Femur (tissue), 1 donor: ENCODE results near the gene SEMA5A.

Source experiments
- DNase-seq: peaks from one replicate; pipeline ENCODE4 v3.0.0-alpha.2; 2017

Gene SEMA5A

GRCh38 chr5:9507974-9508373, 37.9 kb downstream of the SEMA5A start:
- no peak for DNase-seq

DNA sequence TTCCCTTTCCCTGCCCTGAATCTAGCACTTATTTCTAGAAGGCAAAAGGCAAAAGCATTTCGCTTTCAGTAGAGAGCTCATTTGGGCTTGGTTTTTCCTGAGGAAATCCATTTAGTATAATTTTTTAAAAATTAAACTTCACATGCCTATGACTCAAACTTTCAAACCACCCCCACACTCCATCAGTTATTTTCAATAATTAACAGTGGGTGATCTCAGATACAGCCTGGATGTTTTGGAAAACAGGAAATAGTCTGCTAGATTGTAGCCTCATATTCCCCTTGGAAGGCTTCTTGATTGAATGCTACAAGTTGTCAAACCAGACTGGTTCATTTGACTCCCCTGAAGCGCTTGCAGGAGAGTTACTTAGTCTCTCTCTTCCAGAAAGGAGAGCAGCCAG, 40.6 kb downstream of the SEMA5A start:
- no peak for DNase-seq

GRCh38 chr5:9502864-9503263, 43.0 kb downstream of the SEMA5A start:
- no peak for DNase-seq

DNA sequence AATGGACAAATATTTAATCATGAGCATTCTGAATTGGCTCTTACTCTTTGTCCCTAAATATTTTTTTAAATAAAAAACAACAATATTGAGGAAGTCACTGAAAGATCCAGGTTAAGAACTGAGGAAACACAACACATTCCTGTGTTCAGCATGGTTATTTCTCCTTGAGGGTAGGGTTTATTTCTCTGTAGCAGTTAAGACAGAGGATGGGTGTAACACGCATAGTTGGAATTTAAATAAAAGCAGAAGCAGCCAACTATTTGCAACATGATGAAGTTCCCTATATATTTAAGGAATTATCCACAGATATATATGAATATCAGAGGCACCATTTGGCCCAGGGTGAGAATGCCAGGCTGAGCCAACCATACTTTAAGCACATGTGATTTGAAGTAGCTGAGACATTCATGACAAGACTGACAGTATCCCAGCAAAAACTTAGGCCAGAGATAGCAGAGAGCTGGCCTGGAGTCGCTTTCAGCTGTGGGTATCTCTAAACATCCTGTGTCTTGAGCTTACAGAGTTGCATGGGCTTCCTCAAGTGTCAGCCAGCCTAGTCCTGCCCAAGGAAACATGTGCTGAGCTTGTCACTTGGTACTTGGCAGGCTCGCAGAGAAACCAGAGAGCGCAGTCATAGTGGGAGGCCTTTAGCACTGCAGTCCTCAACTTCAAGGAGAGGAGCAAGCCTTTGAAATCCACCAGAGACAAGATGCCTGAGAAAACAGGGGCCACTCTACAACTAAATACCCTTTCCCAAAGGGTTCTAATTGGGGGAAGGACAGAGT, 43.6 kb downstream of the SEMA5A start:
- peak; percentile 41 for DNase-seq

- peak; percentile 32 for DNase-seq
Measured at GRCh38 chr5:9500625-9501024, 45.2 kb downstream of the SEMA5A start.

DNA sequence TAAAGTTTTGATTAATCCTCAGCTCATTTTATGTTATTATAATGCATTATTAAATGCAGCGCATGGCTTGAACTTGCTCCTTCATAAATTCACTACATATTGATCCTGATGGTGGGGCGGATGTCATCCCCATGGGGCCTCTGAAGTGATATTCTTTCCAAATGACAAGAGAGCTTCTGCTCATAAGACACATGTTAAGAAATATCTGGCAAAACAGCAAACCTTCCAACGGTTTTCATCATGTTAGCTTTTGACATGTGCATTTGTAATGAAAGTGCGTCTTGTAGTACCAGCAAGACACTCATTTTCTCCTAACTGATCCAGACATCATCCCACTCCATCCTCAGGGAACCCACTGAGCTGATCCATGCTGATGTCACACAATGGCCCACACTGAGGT, 45.7 kb downstream of the SEMA5A start:
- no peak for DNase-seq

- DNase-seq = no peak
Measured at GRCh38 chr5:9499498-9499876, 46.4 kb downstream of the SEMA5A start.

DNA sequence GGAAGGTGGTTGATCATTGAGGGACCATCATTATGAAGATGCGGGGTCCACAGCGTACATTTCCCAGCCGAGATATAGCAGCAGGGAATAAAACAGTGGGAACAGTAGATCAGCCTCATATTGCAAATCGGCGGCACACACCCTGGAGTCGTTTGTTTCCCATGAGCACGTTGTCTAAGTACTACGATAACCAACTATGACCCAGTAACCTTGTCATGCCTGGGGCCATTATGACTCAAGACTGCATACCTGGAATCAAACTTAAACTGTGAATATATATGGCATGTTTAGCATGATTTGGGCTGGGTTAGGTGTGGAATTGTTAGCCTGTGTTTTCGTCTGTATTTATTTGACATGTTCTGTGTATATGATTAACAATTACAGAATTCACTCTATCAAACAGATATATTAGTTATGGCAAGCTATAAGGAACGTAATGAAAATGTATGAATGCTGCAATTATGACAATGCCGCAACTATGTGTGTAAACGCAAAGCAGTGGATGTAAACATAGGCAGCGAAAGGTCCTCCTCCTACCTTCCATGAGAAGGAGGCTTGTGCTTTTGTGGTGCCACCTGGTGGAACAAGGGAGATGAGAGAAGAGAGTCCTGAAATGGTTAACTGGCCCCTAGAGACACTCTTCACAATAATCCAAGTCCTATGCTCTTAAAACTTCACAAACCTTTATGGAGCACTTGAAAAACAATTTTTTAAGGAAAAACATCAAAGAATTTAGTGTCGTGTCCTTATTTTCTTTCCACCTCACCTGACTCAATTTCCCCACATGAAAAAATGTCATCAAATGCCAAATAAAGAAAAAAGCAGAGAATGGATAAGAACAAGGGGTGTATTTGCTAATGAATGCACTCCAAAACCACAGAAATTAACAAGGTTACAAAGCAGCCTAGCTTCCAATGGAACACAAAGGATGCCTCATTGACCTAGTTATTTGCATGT, 47.1 kb downstream of the SEMA5A start:
- no peak for DNase-seq

- DNase-seq = no peak
Measured at GRCh38 chr5:9497347-9497746, 48.5 kb downstream of the SEMA5A start.

DNA sequence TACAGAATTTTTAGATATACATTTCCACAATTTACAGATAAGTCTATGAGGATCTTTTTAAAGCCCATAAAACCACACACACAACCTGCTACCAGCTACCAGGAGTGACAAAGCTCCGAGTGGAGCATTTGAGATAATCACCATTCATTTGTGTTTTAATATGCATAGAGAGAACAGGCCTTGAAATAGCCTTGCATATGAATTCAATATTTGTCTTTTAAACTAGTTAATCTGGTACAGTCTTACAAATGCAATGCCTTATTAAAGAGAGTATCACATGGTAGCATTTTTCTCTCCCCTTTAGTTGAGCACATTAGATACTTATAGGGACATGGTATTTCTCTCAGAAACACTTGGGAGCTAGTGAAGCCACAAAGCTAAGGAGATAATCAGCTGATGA, 49.1 kb downstream of the SEMA5A start:
- no peak for DNase-seq

DNA sequence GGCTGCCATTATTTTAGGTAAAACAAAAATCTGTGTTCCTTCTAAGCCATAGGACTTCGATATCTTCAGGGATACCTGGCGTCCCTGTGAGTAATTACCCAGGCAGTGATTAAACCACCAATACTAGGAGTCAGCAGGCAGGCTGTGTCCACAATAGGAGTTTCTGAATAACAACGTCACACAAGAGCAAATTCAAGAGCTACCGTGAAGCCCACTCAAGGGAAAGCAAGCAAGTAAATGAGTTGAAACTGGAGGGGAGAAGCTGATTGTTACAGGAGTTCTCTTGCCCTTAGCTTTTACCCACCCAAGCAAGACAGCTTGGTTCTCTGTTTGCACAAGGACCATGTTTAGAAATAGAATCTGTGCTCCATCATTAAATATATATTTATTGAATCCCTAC, 50.8 kb downstream of the SEMA5A start:
- no peak for DNase-seq

GRCh38 chr5:9494301-9494700, 51.6 kb downstream of the SEMA5A start:
- DNase-seq = no peak

DNA sequence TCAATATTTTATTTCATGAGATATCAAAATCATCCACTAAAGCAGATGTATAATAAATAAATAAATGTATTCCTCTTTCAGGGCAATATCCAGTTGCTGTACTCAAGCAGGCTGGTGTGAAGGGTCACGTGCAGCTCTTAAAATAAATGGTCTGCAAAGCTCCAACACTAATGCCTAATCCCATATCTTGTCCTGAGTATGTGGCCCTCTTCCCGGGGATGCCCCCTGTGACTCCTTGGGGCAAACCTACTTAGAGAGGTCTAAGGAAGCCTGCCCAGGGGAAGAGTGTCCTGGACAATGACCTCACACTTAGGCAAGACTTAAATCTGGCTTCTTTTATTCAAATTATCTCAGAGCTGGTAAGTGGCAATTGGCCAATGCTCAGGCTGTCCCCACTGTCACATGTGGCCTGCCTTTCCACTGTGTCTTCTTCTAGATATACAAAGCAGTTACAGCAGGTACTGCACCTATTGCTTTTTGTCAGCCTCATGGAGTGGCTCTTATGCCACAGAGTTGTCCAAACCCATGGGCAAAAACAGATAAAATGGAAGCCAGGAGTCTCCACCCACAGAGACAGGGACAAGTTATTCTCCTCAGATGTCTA, 55.3 kb downstream of the SEMA5A start:
- DNase-seq = no peak

GRCh38 chr5:9483779-9484178, 62.1 kb downstream of the SEMA5A start:
- DNase-seq = no peak

GRCh38 chr5:9483243-9483642, 62.6 kb downstream of the SEMA5A start:
- no peak for DNase-seq

DNA sequence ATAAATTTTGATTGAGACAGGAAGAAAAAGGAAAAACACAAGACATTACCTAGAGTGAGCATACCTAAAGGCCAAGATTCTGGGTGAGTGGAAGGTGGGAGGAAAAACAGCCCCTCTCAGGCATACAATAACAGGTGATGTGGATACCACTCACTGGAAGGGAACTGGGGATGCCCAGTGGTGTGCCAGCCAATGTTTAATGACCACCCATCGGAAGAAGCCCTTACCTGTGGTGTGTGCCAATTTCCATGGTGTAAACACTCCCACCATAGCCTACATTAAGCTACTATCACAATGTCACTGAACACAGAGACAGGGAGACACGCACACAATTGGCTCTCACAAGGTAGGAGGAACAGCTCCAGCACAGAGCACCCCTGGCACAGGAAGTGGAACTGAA, 63.5 kb downstream of the SEMA5A start:
- DNase-seq = no peak

- no peak for DNase-seq
Measured at GRCh38 chr5:9480499-9480898, 65.4 kb downstream of the SEMA5A start.

GRCh38 chr5:9479990-9480389, 65.9 kb downstream of the SEMA5A start:
- no peak for DNase-seq

- DNase-seq = no peak
Measured at GRCh38 chr5:9479361-9479760, 66.5 kb downstream of the SEMA5A start.

DNA sequence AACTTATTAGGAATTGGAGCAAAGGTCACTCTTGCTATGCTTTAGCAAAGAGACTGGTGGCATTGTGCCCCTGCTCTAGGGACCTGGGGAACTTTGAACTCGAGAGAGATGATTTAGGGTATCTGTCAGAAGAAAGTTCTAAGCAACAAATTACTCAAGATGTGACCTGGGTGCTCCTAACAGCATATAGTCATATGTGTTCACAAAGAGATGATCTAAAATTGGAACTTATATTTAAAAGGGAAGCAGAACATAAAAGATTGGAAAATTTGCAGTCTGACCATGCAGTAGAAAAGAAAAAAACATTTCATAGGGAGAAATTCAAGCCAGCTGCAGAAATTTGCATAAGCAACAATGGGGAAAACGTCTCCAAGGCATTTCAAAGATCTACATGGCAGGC, 68.3 kb downstream of the SEMA5A start:
- no peak for DNase-seq

DNA sequence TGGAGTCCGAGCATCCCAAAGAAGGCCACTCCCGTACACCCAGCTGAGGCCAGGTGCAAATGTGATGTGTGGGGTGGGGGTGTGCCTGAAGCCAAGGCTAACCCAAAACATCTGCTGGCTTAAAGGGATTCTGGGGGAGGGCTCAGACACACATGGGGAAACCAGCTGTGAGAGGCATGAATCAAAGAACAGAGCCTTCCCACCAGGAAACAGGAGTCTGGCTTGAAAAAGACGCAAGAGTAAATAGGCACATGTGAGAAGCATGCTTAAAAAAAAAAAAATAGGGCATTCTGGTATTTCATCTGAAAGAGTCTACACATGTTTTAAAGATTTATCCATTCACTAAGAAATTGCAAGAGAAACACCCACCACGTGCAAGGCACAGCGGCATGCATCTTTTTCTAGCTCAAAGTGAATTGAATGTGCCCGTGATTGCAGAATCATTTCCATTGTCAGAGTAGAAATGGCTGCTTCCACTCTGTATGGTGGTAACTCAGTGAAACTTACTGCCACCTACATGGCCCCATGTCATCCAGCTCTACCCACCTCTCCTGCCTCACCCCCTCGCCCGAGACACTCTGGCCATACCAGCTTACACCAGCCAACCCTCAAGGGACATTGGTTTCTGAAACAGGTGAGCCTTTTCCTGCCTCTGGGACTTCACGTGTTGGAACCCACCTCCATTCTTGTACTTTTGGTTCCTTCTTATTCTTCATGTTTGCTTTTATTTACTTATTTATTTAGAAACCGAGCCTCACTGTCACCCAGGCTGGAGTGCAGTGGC, 71.5 kb downstream of the SEMA5A start:
- DNase-seq = no peak

DNA sequence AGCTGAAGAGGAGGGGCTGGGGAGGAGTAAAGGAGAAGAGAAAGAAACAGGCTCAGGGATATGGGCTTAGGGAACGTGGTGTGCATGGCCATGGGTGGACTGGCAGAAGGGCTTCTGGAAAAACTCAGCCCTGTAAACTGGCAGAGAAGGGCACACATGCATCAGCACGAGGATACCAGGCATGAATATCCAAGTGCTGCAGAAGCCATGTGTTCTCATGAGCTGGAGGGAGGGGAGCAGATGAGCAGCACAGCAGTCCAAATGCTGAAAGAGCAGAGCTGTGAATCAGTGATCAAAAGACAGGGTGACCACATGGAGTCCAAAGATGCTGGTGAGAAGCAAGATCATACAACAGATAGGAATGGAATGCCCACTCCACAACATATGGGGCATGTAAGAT, 72.3 kb downstream of the SEMA5A start:
- DNase-seq = no peak

DNA sequence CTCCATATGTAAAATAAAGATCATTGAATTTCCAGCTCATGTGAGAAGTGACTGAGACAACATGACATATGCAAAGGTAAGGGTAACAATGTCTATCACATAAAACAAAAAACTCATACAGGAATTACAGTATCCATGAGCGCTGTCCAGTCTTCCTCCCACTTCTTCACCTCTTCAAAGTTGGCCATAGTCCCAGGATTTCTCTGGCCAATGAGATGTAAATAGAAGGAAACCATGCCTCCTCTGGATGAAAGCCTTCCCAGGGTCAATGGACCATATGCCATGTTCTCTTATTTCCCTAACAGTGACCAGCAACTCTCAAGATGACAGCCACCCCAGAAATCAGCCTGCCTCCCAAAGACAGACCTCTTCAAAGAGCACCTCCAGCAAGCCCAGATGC, 75.5 kb downstream of the SEMA5A start:
- no peak for DNase-seq
